HEK293T (cell line): ENCODE data around the gene TRIM8.

Source experiments
- ELF4 ChIP-seq: fragments of 450-650 bp; IDR thresholded peaks from 2 replicates; pipeline ENCODE4 v1.6.1; 2017; ENCODE audit warnings: antibody characterized with exemption
- FOXK2 ChIP-seq: fragments of 450-650 bp; IDR thresholded peaks from 2 replicates; pipeline ENCODE4 v1.6.1; 2016; ENCODE audit warnings: mild to moderate bottlenecking
- FOXM1 ChIP-seq: fragments of 450-650 bp; IDR thresholded peaks from 2 replicates; pipeline ENCODE4 v1.6.1; 2017; ENCODE audit warnings: mild to moderate bottlenecking, borderline replicate concordance
- HDGF ChIP-seq: fragments of 450-650 bp; IDR thresholded peaks from 2 replicates; pipeline ENCODE4 v1.6.1; 2017; ENCODE audit warnings: antibody characterized with exemption, borderline replicate concordance
- SP1 ChIP-seq: fragments of 450-650 bp; IDR thresholded peaks from 2 replicates; pipeline ENCODE4 v1.6.1; 2017
- TARDBP ChIP-seq: fragments of 450-650 bp; IDR thresholded peaks from 2 replicates; pipeline ENCODE4 v1.6.1; 2016

DNA sequence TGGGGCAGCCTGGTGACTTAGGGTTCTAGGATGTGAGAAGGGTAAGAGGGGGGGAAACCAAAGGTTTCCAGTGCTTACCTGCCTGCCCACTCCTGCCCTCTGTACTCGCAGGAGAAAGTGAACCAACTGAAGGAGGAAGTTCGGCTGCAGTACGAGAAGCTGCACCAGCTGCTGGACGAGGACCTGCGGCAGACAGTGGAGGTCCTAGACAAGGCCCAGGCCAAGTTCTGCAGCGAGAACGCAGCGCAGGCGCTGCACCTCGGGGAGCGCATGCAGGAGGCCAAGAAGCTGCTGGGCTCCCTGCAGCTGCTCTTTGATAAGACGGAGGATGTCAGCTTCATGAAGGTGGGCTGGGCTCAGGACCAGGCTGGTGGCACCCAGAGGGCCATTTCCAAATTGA is 10.7 kb downstream of the TRIM8 start:
- TF ChIP-seq HDGF (no peak), FOXK2 (no peak), FOXM1 (no peak), TARDBP (no peak), SP1 (no peak), ELF4 (no peak)
